Right forelimb (tissue), 1 donor: ENCODE results near the gene PAEP.
"Not testable (repeated sequence)": the region's sequence is repeated elsewhere in the genome, so short reads cannot be mapped to it uniquely, and the experiment has no call there.

Experiments used
- DNase-seq: peaks from one replicate; pipeline ENCODE4 v3.0.0-alpha.2; 2018

Gene PAEP

GRCh38 chr9:135561391-135562234 lies at the start of gene PAEP:
TSS of gene PAEP (plus strand) at chr9:135561756.
- no peak for DNase-seq

- no peak for DNase-seq
These were observed 49.3 kb upstream of the PAEP start for GRCh38 chr9:135512241-135512603.

GRCh38 chr9:135512904-135513303 lies 48.7 kb upstream of the PAEP start:
- peak; percentile 26 for DNase-seq

- peak; percentile 39 for DNase-seq
These were observed 48.2 kb upstream of the PAEP start for GRCh38 chr9:135513351-135513846.

- not testable (repeated sequence) for DNase-seq
These were observed 47.6 kb upstream of the PAEP start for GRCh38 chr9:135513906-135514305.

- DNase-seq, result peak; percentile 4
These were observed 47.0 kb upstream of the PAEP start for GRCh38 chr9:135514342-135515082.

GRCh38 chr9:135515083-135515951 lies 46.2 kb upstream of the PAEP start:
- DNase-seq, result peak; percentile 23

- DNase-seq, result no peak
These were observed 45.3 kb upstream of the PAEP start for GRCh38 chr9:135516132-135516860.

- no peak for DNase-seq
These were observed 44.1 kb upstream of the PAEP start for GRCh38 chr9:135517407-135517822.

- no peak for DNase-seq
These were observed 42.2 kb upstream of the PAEP start for GRCh38 chr9:135519179-135519971.

GRCh38 chr9:135520916-135521607 lies 40.5 kb upstream of the PAEP start, which contains the start of gene LCN1:
TSS of gene LCN1 (plus strand) at chr9:135521440. CDS start at chr9:135521498, 58 bp downstream.
- DNase-seq, result peak; percentile 22

GRCh38 chr9:135521608-135522095 lies 39.9 kb upstream of the PAEP start:
- peak; percentile 10 for DNase-seq

GRCh38 chr9:135522137-135522877 lies 39.2 kb upstream of the PAEP start:
- DNase-seq, result peak; percentile 27

- peak; percentile 30 for DNase-seq
These were observed 38.6 kb upstream of the PAEP start for GRCh38 chr9:135522931-135523330.

- DNase-seq, result peak; percentile 17
These were observed 37.9 kb upstream of the PAEP start for GRCh38 chr9:135523521-135524129.

- DNase-seq, result peak; percentile 16
These were observed 37.3 kb upstream of the PAEP start for GRCh38 chr9:135524130-135524861.

GRCh38 chr9:135525241-135526088 lies 36.1 kb upstream of the PAEP start:
- peak; percentile 34 for DNase-seq
